ENCODE data around the gene LZTFL1. TPM values are rescaled to one million over a fixed set of nuclear protein-coding genes. Genes with fewer than 3 reads are reported as not detected.

Gene LZTFL1
- total RNA-seq, 1 experiment from 2014 or later, result 10.6 TPM

- Histone ChIP-seq H3K27ac (ENCODE audit: low read depth, low read length, poor library complexity, severe bottlenecking) (no peak overlapping the region), H3K27me3 (replicated peaks; ENCODE audit: insufficient read depth, low read depth, low read length, poor library complexity) (no peaks in the 10 kb centered on the region)
- TF ChIP-seq EZH2 (IDR thresholded peaks at IDR 0.05; ENCODE audit: borderline replicate concordance, low read depth, low read length, poor library complexity, severe bottlenecking), result no peak
- TF ChIP-seq CTCF (conservative IDR thresholded peaks at IDR 0.05; ENCODE audit: low read depth, low read length), result no peak
Measured at GRCh38 chr3:45776301-45776595, 65.7 kb downstream of the LZTFL1 start.

GRCh38 chr3:45775571-45776300 is 66.2 kb downstream of the LZTFL1 start:
- intact Hi-C loops (cut with micrococcal nuclease; ENCODE audit: unreplicated experiment), result no loop called here
- H3K27me3 ChIP-seq (replicated peaks; ENCODE audit: insufficient read depth, low read depth, low read length, poor library complexity), result no peaks in the 10 kb centered on the region
- ChIA-PET CTCF (interaction anchor here (0.7 kb wide), 1 partner anchor 14 kb away, joined by 4 read pairs; no protein-coding TSS in a partner anchor), POLR2A (ENCODE audit: low non-redundant PET) (no interaction called here)
- H3K4me3 ChIP-seq (ENCODE audit: low read depth, low read length, poor library complexity, severe bottlenecking), result no peak overlapping the region
- no peaks in the 10 kb centered on the region for H3K4me1 ChIP-seq (ENCODE audit: insufficient read depth, low read length, poor library complexity, severe bottlenecking)
- H3K9me3 ChIP-seq (ENCODE audit: low read depth, low read length, poor library complexity, severe bottlenecking), result no peaks in the 10 kb centered on the region
- BruUV-seq (replicated peaks), result no TSS peak
- no peak overlapping the region for H3K27ac ChIP-seq (ENCODE audit: low read depth, low read length, poor library complexity, severe bottlenecking)
- H3K36me3 ChIP-seq (ENCODE audit: insufficient read depth, low read length, poor library complexity, severe bottlenecking), result no peaks in the 10 kb centered on the region
- DNase-seq (ENCODE audit: low spot score), result no peak
- TF ChIP-seq EZH2 (IDR thresholded peaks at IDR 0.05; ENCODE audit: borderline replicate concordance, low read depth, low read length, poor library complexity, severe bottlenecking) (no peak), CTCF (conservative IDR thresholded peaks at IDR 0.05; ENCODE audit: low read depth, low read length) (no peak)

More at GRCh38 chr3:45776301-45776595, 65.7 kb downstream of the LZTFL1 start:
- POLR2A ChIA-PET (ENCODE audit: low non-redundant PET), result no interaction called here
- CTCF ChIA-PET, result no interaction called here
- Histone ChIP-seq H3K36me3 (ENCODE audit: insufficient read depth, low read length, poor library complexity, severe bottlenecking) (no peaks in the 10 kb centered on the region), H3K4me3 (ENCODE audit: low read depth, low read length, poor library complexity, severe bottlenecking) (no peak overlapping the region), H3K4me1 (ENCODE audit: insufficient read depth, low read length, poor library complexity, severe bottlenecking) (no peaks in the 10 kb centered on the region), H3K9me3 (ENCODE audit: low read depth, low read length, poor library complexity, severe bottlenecking) (no peaks in the 10 kb centered on the region)
- no peak for DNase-seq (ENCODE audit: low spot score)
- BruUV-seq (replicated peaks), result no TSS peak
- intact Hi-C loops (cut with micrococcal nuclease; ENCODE audit: unreplicated experiment), result no loop called here

GRCh38 chr3:45774581-45775521 is 67.1 kb downstream of the LZTFL1 start:
- DNase-seq (ENCODE audit: low spot score), result no peak
- no peaks in the 10 kb centered on the region for H3K9me3 ChIP-seq (ENCODE audit: low read depth, low read length, poor library complexity, severe bottlenecking)
- H3K4me3 ChIP-seq (ENCODE audit: low read depth, low read length, poor library complexity, severe bottlenecking), result no peak overlapping the region
- H3K36me3 ChIP-seq (ENCODE audit: insufficient read depth, low read length, poor library complexity, severe bottlenecking), result no peaks in the 10 kb centered on the region
- H3K27me3 ChIP-seq (replicated peaks; ENCODE audit: insufficient read depth, low read depth, low read length, poor library complexity), result no peaks in the 10 kb centered on the region
- intact Hi-C loops (cut with micrococcal nuclease; ENCODE audit: unreplicated experiment), result no loop called here
- CTCF ChIA-PET, result interaction anchor here (0.7 kb wide), 1 partner anchor 14 kb away, joined by 4 read pairs; no protein-coding TSS in a partner anchor
- BruUV-seq (replicated peaks), result no TSS peak
- no peaks in the 10 kb centered on the region for H3K4me1 ChIP-seq (ENCODE audit: insufficient read depth, low read length, poor library complexity, severe bottlenecking)
- TF ChIP-seq EZH2 (IDR thresholded peaks at IDR 0.05; ENCODE audit: borderline replicate concordance, low read depth, low read length, poor library complexity, severe bottlenecking) (no peak), CTCF (conservative IDR thresholded peaks at IDR 0.05; ENCODE audit: low read depth, low read length) (no peak)
- POLR2A ChIA-PET (ENCODE audit: low non-redundant PET), result no interaction called here
- no peak overlapping the region for H3K27ac ChIP-seq (ENCODE audit: low read depth, low read length, poor library complexity, severe bottlenecking)
